AG08396 (cell line): ENCODE results near the gene DCDC2.
"Not testable (repeated sequence)": the region's sequence is repeated elsewhere in the genome, so short reads cannot be mapped to it uniquely, and the experiment has no call there.

Experiments used
- DNase-seq: peaks from one replicate; pipeline ENCODE4 v3.0.0; 2012; ENCODE audit warnings: low spot score, mixed read lengths

Gene DCDC2

DNA sequence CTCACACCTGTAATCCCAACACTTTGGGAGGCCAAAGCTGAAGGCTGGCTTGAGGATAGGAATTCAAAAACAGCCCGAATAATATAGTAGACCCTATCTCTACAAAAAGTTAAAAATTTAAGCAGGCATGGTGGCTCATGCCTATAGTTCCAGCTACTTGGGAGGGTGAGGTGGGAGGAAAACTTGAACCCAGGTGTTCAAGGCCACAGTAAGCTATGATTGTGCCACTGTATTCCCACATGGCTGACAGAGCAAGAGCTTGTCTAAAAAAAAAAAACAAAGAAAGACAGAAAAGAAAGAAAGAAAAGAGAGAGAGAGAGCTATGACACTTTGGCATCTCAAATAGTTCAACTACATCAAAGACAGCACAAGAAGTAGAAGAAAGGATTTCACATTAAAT lies 33.2 kb downstream of the DCDC2 start:
- DNase-seq: no peak

DNA sequence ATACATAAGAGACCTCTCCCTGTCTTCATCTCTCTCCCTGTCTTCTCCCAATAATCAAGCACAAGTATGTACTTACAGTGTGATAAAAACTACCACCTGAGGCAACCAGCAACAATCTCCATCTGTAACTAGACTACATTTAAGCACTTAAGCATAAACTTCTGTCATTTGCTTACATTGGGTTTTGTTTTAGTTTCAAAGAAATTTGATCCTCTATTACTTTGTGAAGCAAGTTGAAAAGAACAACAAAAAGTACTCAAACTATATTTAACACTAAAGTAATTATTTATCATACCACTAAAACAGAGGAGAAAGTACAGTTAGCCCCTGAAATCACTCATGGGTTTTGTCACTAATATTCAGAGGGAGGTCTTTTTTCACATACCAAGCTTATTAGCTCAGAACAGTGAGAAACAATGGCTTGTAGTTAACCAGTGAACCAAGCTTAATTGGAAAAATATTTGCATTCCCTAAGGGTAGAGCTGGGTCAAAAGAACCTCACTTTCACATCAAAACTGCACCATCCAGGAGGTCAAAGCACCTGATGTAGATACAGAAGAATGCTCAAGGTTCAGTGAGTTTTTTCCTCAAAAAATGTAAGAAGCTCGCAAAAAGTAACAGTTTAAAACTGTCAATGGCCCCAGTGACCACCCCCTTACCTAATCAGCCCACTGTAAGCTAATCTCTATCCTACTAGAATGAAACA lies 34.1 kb downstream of the DCDC2 start:
- DNase-seq: no peak

DNA sequence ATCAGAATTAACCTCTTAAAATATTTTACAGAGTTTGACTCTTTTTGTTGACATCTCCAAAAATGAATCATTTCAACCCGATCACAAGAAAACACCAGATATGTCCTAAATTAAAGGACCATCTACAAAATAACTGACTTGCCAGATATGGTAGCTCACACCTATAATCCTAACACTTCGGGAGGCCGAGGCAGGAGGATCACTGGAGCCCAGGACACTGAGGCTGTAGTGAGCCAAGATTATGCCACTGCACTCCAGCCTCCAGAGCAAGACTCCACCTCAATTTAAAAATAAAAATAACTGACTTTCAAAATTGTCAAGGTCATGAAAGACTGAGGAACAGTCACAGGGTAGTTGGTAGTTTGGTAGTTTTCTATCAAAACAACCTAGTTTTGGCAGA lies 34.9 kb downstream of the DCDC2 start:
- no peak for DNase-seq

DNA sequence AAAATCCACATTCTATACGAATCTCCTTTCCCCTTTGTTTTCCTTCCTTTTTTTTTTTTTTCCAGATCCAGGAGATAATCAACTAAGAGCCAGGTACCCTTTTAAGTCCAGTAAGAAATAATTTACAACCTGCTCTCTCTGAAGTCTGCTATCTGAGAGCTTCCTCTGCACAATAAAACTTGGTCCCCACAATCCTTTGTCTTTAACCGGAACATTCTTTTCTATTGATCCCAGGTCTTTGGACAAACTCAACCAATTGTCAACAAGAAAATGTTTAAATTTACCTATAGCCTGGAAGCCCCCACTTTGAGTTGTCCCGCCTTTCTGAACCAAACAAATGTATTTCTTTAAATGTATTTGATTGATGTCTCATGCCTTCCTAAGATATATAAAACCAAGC lies 35.4 kb downstream of the DCDC2 start:
- not testable (repeated sequence) for DNase-seq

DNA sequence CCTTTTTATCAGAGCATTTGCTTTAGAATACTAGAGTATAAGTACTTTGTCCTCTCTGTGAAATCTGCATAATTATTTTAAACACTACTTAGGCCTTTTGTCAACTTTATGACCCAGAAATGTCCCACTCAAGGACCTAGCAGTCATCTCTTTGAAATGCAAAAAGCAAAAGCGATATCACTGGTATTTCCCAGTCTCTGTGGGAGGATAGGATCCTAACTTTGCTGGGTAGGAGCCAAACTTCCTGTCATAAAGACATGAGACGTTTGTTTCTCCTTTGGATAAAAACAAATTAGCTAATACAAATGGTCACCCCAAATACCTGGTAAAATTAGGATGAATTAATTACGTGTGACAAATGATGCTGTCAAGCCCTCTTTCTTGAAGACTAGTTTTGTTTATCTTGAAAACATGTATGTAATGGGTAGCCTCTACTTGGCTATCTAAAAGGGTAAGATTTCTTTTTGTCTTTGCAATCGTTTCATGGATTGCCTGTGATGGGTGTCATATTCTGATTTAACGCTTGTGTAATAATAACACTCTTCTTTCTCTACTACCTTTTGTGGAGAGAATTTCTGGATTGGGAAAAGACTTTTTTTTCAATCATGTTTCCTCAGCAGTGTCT lies 36.2 kb downstream of the DCDC2 start:
- no peak for DNase-seq

DNA sequence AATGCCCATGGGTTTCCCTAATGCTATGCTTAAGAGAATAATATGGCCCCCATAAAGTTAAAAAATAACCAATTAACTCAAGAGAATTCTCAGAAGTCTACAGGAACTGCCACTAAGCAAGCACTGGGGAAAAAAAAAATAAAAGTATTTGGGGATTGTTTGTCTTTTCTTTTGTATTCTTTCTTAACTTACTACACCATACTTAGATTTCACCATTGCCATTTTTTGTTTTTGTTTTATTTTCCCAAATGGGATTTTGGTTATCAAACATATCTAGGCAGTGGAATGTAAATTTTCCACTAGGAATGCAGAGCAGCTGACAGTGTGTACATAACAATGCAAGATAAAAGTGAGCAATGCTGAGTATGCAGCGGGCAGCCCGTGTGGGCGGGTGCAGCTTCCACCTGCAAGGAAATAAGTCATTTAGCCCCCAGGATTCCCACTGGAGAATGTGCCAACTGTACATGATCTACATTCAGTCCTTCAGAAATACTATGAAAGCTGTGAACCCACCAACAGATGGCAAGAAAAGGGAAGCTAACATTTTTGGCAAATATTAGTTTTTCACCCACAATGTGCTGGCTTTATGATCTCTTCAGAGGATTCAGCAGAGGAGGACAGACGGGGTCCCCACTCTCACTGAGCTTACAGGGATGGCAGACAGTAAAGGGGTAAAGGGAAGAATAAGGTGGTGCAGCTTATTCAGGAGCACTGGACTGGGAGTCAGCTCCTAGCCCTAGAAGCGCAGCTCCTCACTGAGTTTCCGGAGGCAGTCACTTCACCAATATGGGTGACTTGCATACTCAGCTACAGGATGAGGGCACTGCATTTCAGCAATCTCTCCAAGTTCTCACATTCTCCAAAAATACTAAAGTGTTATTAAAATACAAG lies 44.4 kb downstream of the DCDC2 start:
- DNase-seq: no peak

DNA sequence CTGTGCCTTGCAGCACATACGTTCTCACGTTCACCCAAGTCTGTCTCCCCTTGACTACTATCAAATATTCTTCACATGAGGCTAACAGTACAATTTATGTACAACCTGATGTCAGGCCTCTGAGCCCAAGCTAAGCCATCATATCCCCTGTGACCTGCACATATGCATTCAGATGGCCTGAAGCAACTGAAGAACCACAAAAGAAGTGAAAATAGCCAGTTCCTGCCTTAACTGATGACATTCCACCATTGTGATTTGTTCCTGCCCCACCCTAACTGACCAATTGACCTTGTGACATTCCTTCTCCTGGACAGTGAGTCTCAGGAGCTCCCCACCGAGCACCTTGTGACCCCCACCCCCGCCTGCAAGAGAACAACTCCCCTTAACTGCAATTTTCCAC lies 46.1 kb downstream of the DCDC2 start:
- DNase-seq: not testable (repeated sequence)

DNA sequence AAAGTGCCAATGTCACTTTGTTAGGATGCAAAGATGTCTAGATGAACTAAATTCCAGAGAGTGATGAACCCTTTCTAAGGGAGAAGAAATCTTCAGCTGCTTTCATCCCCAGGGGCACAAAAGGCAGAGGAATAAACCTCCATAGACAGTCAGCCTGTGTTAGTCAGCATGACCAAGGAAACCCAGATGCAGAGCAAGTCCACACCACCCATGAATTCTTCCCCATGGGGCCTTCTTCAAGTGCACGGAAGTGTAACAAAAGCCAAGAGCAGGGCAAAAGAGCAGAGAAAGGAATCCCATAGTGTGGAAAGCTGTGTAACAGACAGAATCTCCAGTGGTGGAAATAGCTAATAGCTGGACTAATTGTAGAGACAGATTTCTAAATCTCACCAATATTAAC lies 50.0 kb downstream of the DCDC2 start:
- no peak for DNase-seq

DNA sequence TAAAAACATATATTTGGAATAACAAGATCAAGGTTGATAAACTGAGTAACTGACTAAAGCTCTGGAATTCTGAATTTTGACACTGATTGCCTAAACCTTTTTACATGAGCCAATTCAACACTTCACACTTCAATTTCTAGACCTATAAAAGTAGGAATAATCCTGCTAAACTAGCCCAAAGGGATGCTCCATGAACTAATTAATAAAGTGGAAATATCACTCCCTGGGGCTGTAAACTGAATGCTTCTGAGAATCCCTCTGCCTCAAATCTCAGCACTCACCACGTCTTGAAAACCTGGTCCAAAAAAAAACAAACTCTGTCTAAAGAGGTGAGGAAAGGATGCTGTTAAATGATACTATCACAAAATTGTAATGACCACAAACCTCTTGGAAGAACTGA lies 50.9 kb downstream of the DCDC2 start:
- no peak for DNase-seq

DNA sequence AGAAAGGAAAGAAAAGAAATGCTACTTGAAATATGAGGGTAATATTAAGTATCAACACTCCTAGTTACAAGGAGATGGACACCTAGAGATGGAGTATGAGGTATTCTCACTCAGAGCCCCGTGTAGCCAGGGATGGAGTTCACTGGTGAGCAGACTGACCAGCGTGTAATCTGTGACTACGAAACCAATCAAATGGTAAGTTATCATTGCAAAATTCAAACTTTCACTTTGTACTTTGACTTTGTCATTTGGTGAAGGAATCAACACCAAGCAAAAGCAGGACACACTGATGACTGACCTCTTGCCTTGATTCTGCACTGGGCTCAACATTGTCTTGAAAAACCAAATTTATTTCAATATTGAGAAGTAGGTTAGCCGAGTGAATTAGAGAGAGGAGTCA lies 51.8 kb downstream of the DCDC2 start:
- no peak for DNase-seq

DNA sequence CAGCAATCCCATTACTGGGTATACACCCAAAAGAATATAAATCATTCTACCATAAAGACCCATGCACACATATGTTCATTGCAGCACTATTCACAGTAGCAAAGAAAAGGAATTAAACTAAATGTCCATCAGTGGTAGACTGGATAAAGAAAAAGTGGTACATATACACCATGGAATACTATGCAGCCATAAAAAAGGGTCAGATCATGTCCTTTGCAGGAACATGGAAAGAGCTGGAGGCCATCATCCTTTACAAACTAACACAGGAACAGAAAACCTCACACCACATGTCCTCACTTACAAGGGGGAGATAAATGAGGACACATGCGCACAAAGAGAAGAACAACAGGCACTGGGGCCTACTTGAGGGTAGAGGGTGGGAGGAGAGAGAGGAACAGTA lies 60.9 kb downstream of the DCDC2 start:
- no peak for DNase-seq

DNA sequence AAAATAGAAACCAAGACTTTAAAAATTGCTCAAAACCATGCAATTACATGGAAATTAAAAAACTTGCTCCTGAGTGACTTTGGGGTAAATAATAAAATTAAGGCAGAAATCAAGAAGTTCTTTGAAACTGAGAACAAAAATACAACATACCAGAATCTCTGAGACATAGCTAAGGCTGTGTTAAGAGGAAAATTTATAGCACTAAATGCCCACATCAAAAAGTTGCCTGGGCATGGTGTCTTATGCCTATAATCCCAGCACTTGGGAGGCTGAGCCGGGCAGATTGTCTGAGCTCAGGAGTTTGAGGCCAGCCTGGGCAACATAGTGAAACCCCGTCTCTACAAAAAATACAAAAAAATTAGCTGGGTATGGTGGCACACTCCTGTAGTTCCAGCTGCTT lies 64.0 kb downstream of the DCDC2 start:
- DNase-seq: not testable (repeated sequence)

DNA sequence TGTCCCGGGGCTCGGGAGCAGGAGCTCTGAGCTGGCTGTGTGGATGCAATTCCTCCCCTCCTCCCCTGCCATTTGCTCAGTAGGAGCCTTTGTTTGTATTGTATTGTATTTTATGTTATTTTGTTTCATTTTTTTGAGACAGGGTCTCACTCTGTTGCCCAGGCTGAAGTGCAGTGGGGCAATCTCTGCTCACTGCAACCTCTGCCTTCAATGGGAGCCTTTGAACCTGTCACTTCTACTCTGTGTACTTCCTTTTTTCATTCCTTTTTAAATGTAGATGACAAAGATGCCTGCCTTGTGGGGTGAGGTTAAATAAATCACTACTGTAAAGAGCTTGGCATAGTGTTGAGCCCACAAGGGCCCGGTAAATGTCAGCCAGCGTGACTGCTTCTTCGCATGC lies 70.6 kb downstream of the DCDC2 start:
- no peak for DNase-seq

DNA sequence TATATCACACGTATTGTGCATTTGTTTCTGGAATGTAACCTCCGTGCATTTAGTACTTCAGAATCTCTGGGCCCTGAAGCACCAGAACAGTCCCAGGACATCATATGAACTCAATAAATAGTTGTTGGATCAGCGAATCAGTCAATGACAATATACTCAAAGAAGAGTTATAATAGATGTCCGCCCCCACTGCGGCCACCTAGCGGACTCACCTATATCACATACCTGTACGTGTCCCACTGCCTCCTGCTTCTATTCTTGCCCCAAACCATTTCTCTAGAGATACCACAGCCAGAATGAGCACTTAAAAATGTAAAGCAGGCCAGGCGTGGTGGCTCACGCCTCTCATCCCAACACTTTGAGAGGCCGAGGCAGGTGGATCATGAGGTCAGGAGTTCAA lies 73.9 kb downstream of the DCDC2 start:
- DNase-seq: no peak

DNA sequence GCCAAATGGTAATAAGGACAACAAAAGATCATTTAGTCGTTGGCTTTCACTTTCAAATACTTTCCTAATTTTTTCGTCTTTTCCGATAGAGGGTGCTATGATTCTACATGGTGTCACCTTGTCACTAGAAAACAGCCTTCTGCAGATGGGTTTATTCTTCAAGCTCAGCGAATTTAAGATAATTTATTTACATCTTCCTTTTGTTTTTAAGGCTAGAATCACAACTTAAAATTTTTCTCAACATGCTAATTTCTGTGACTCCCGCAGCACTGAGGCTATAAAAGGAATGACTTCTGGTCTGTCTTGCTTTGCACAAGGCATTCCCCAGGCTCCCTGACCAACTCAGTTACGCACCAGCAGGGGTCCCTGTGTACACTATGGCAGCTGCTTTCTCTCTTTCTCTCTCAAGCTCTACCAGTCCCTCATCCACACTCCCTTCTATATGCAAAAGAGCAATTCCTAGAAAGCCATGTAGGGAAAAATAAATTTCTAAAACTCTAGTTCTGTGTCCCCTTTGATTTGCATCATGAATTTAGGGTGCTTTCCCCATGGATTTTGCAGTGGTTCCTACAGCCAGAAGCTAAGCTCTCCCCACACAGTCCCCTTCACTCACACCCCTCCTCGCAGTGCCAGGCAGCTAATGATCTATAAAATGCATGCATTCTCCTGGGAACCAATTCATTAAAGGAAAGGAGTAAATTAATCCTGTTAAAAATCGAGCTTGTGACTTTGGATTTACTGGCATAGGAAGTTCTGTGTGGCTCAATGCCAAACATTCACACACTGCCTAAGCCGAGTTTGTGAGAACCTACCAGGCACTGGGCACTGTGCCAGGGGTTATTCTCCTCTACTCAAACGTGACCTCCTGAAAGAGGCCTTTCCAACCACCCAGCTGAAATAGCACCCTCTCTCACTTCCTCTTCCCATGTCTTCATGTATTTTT lies 74.5 kb downstream of the DCDC2 start:
- peak; percentile 61 for DNase-seq

DNA sequence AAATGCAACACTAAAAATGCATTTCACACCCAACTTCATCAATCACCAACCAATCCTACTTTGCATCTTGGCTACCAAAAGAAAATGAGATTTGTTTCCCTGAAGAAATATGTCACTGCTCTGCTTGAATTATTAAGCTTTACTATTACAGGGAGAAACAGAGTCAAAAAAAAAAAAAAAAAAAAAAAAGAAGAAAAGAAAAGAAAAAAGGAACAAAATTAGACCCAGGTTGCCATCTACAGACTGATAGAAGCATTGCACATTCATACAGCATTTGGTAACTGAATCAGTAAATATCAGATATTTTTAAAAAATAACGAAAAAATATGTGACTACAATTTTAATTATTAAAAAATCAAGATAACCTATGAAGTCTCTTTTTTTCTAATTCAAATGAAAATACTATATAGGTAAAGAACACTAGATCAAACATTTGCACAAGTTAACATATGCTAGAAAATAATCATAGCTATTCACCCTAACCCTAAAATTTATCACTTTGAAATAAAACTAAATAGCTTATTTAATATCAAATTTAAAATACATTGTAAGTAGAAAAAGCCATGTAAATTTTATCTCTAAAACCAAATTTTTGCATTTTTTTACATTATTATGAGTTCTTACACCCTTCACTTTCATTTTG lies 83.3 kb downstream of the DCDC2 start:
- DNase-seq: no peak

DNA sequence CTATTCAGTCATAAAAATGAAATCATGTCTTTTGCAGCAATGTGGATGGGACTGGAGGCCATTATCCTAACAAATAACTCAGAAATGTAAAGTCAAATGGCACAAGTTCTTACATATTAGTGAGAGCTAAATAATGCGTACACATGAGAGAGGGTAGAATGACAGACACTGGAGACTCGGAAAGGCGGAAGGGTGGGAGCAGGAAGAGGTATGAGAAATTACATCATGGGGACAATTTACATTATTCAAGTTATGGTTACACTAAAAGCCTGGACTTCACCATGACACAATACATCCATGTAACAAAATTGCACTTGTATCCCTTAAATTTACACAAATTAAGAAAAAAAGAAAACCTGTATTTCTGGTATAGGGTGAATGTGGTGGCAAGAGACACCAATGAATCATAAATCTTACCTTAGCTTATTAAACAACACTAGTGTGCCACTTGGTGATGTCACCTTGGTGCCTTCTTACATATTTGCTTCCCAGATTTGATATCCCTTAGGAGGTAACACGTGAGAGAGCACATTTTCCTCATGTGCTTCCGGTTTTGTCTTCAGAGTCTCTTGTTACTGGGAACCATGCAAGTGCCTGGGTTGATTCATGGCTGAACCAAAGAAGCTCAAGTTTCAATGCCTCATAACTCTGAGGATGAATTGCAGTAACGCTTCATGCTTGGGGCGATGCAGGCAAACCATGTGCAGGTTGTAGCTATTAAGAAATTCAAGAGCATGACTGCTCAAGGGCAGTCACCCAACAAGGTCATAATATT lies 84.6 kb downstream of the DCDC2 start:
- no peak for DNase-seq

DNA sequence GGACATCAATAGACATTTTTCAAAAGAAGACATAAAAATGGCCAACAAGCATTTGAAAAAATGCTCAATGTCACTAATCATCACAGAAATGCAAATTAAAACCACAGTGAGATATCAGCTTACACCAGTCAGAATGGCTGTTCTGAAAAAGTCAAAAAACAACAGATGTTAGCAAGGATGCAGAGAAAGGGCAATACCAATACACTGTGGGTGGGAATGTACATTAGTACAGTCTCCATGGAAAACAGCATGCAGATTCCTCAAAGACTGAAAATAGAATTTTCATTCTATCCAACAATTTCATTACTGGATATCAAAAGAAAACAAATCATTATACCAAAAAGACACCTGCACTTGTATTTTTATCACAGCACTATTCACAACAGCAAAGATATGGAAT lies 85.3 kb downstream of the DCDC2 start:
- DNase-seq: no peak

DNA sequence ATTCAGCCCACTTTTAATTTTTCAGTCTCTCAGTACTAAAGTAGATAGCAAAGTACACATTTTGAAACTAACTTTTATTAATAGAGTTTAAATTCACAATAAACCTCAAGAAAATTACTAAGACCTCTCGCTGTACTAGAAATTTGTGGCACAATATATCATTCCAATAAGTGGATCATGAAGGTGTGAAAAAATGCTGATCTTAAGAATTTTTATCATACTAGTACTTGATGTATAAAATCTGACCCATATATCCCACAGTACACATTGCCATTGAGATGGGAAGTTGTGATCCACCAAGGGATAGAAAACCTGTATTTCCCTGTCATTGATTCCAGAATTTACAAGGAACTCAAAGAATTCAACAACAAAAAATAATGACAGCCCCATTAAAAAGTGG lies 85.7 kb downstream of the DCDC2 start:
- DNase-seq: no peak

DNA sequence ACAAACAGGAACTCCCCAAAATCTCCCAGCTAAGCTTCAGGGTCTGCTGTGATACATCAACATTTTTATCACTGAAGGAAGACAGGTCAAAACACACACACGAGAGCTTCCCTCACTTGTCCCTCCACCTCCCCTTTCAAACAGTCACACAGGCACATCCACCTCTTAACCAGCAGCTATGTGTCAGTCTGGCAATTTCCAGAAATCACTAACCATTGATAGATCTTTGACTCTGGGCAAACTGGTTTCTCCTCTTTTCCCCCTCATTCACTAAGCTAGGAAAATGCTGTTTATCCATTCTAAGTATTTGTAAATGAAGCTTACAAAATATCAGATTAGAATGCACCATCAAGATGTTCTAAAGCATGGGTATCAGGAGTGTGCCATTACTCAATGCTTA lies 87.8 kb downstream of the DCDC2 start:
- no peak for DNase-seq

DNA sequence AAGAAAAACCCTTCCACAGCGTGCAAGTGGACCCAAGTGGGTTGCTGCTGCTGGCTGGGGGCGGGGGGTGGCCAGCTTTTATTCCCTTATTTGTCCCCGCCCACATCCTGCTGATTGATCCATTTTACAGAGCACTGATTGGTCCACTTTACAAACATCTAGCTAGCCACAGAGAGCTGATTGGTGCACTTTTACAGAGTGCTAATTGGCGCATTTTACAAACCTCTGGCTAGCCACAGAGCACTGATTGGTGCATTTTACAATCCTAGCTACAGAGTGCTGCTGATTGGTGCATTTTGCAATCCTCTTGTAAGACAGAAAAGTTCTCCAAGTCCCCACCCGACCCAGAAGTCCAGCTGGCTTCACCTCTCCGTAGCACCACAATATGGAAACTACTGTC lies 99.6 kb downstream of the DCDC2 start:
- DNase-seq: not testable (repeated sequence)
